Measurements from ENCODE around the gene PAM16. TPM values are rescaled to one million over a fixed set of nuclear protein-coding genes. Genes with fewer than 3 reads are reported as not detected.

Gene PAM16
- total RNA-seq, 1 donor from 2014 or later, result 34.3 TPM

GRCh38 chr16:4298761-4299522, 52.2 kb downstream of the PAM16 start:
- peak; percentile 97 for ATAC-seq

- no peak for ATAC-seq
Observed at GRCh38 chr16:4297480-4297879, 53.6 kb downstream of the PAM16 start.

- ATAC-seq, result no peak
Observed at GRCh38 chr16:4295581-4295980, 55.5 kb downstream of the PAM16 start.

- ATAC-seq, result peak; percentile 54
Observed at GRCh38 chr16:4293822-4294457, 57.2 kb downstream of the PAM16 start.

GRCh38 chr16:4293181-4293716, 57.9 kb downstream of the PAM16 start:
- ATAC-seq, result no peak

- ATAC-seq, result no peak
Observed at GRCh38 chr16:4291699-4292098, 59.4 kb downstream of the PAM16 start.

Other genes with a start within 250 kb of the PAM16 start
- 5.3 TPM for gene ADCY9, start 234.9 kb downstream of the PAM16 start, total RNA-seq
- gene SRL, start 109.2 kb downstream of the PAM16 start, total RNA-seq, result 0.16 TPM
- 11.6 TPM for gene TFAP4, start 78.3 kb downstream of the PAM16 start, total RNA-seq
- 0.80 TPM for gene GLIS2, start 35.3 kb downstream of the PAM16 start, total RNA-seq
- 16.6 TPM for gene VASN, start 20.5 kb upstream of the PAM16 start, total RNA-seq
- gene CORO7, start 65.3 kb upstream of the PAM16 start, total RNA-seq, result 7.9 TPM
- 40.2 TPM for gene DNAJA3, start 74.5 kb upstream of the PAM16 start, total RNA-seq
- 35.2 TPM for gene NMRAL1, start 123.3 kb upstream of the PAM16 start, total RNA-seq
- gene HMOX2, start 125.1 kb upstream of the PAM16 start, total RNA-seq, result 46.6 TPM
- 18.9 TPM for gene CDIP1, start 187.5 kb upstream of the PAM16 start, total RNA-seq
- 0.04 TPM for gene C16orf96, start 205.0 kb upstream of the PAM16 start, total RNA-seq

Measured in esophagus mucosa (tissue), 1 donor.